C4-2B (cell line): ENCODE data around the gene SPON2.

Experiments used
- CTCF ChIP-seq: fragments of 450-650 bp; conservative IDR thresholded peaks from 2 replicates; pipeline ENCODE4 v1.5.1; 2017; ENCODE audit warnings: mild to moderate bottlenecking
- ZFX ChIP-seq: fragments of 450-650 bp; IDR thresholded peaks from 2 replicates; pipeline ENCODE4 v1.6.1; 2017

GRCh38 chr4:1177274-1178141 lies 5.1 kb upstream of the SPON2 start:
- TF ChIP-seq CTCF (no peak), ZFX (no peak)
